ENCODE data around the gene MEST. TPM values are rescaled to one million over a fixed set of nuclear protein-coding genes. Genes with fewer than 3 reads are reported as not detected.

Gene MEST
- total and polyA plus RNA-seq, 10 of the 15 experiments (the other 5 are each of a cell fraction or from before 2014, with no cell fraction given): 1.0 to 18.2 (median 8.2) TPM

DNA sequence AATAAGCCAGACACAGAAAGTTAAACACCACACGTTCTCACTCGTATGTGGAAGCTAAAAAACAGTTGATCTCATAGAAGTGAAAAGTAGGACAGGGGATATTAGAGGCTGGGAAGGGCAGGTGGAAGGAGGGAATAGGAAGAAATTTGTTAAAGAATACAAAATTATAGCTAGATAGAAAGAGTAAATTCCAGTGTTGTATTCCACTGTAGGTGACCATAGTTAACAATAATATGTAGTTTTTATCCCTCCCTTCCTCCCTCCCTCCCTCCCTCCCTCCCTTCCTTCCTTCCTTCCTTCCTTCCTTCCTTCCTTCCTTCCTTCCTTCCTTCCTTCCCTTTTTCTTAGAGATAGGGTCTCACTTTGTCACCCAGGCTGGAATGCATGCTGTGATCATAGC is 19.9 kb upstream of the MEST start:
- in situ Hi-C loops (cut with MboI) (no loop called here), intact Hi-C loops (cut with micrococcal nuclease; ENCODE audit: unreplicated experiment) (no loop called here)
- ChIA-PET POLR2A (no interaction called here), SMC1A (ENCODE audit: uncharacterized antibody, unreplicated experiment) (interaction anchor here (1.0 to 1.6 kb wide), 2 partner anchors 15 to 79 kb away, joined by 3 to 4 read pairs; no protein-coding TSS in a partner anchor), RAD21 (ENCODE audit: unreplicated experiment) (interaction anchor here (0.6 to 0.8 kb wide), 3 partner anchors 15 to 1254 kb away, joined by 3 read pairs; no protein-coding TSS in a partner anchor), CTCF (interaction anchor here (1.4 kb wide), 1 partner anchor 9 kb away, joined by 3 read pairs; no protein-coding TSS in a partner anchor)
- Histone ChIP-seq H3K27ac (ENCODE audit: control insufficient read depth, insufficient read depth) (no peak overlapping the region), H4K20me1 (ENCODE audit: control insufficient read depth, insufficient read depth) (no peaks in the 10 kb centered on the region), H3K36me3 (ENCODE audit: control insufficient read depth in 2 of 2, insufficient read depth in 2 of 2, low read length in 1 of 2) (no peaks in the 10 kb centered on the region), H3K9ac (ENCODE audit: control insufficient read depth, insufficient read depth, low read length) (no peak overlapping the region), H2AFZ (ENCODE audit: control insufficient read depth, low read depth, low read length) (no peak overlapping the region), H3K27me3 (replicated peaks in 1 of 2; ENCODE audit: control insufficient read depth in 2 of 2, insufficient read depth in 2 of 2, low read length in 1 of 2) (no peaks in the 10 kb centered on the region), H3K9me3 (replicated peaks; ENCODE audit: control insufficient read depth, insufficient read depth, low read length) (no peaks in the 10 kb centered on the region), H3K4me1 (ENCODE audit: control insufficient read depth, insufficient read depth, low read length) (peaks cover 10% of the 10 kb centered on the region; the same call in 1 of the 2 replicates), H3K4me3 (no peak overlapping the region), H3K4me2 (ENCODE audit: control insufficient read depth, insufficient read depth) (no peak overlapping the region), H3K79me2 (ENCODE audit: control insufficient read depth, insufficient read depth, low read length) (no peaks in the 10 kb centered on the region)
- no TSS peak for BruUV-seq (replicated peaks)
- DNase-seq (ENCODE audit: low read depth, low spot score): no peak
- TF ChIP-seq TCF12 (IDR thresholded peaks at IDR 0.05; ENCODE audit: low read depth, low read length): no peak
- no peak for TF ChIP-seq NFYB (IDR thresholded peaks at IDR 0.05; ENCODE audit: insufficient read depth, low read depth, low read length)
- no peak for FAIRE-seq
- WGBS (ENCODE audit: insufficient coverage, insufficient replicate concordance, low lambda C conversion rate, missing lambda C conversion rate): 83% methylated on average over 2 of the region's 2 CpGs
- no peak for ATAC-seq

DNA sequence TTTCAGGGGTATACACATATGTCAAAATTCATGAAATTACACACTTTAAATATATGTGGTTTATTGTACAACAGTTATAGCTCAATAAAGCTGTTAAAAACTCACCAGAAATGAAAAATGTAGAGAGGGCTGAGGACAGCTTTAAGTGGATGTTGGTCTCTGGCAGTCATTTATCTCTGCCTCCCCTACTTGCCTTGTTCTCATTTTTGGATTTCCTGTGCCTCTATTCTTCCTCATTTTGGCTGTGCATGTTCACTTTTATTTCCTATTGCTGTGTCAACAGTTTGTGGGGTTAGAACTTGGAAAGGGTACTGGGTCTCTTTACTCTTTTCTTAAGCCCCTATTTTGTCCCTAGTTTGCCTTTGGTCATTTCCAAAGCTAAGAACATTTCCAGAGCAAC is 18.6 kb upstream of the MEST start:
- ChIA-PET CTCF (no interaction called here), RAD21 (ENCODE audit: unreplicated experiment) (interaction anchor here (1.5 kb wide), 1 partner anchor 10 kb away, joined by 3 read pairs; no protein-coding TSS in a partner anchor), POLR2A (no interaction called here)
- TF ChIP-seq, protein P1, sequence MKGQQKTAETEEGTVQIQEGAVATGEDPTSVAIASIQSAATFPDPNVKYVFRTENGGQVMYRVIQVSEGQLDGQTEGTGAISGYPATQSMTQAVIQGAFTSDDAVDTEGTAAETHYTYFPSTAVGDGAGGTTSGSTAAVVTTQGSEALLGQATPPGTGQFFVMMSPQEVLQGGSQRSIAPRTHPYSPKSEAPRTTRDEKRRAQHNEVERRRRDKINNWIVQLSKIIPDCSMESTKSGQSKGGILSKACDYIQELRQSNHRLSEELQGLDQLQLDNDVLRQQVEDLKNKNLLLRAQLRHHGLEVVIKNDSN (IDR thresholded peaks at IDR 0.05; ENCODE audit: borderline replicate concordance, extremely low read length, insufficient read depth, low read depth, low read length): no peak
- TF ChIP-seq ZBTB40 (IDR thresholded peaks at IDR 0.05; ENCODE audit: borderline replicate concordance): no peak
- TF ChIP-seq EP300 (IDR thresholded peaks at IDR 0.05; ENCODE audit: borderline replicate concordance in 1 of 2, control insufficient read depth in 1 of 2, low read depth in 2 of 2, low read length in 2 of 2): no peak
- TF ChIP-seq, protein P2, sequence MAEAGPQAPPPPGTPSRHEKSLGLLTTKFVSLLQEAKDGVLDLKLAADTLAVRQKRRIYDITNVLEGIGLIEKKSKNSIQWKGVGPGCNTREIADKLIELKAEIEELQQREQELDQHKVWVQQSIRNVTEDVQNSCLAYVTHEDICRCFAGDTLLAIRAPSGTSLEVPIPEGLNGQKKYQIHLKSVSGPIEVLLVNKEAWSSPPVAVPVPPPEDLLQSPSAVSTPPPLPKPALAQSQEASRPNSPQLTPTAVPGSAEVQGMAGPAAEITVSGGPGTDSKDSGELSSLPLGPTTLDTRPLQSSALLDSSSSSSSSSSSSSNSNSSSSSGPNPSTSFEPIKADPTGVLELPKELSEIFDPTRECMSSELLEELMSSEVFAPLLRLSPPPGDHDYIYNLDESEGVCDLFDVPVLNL (IDR thresholded peaks at IDR 0.05; ENCODE audit: low read depth, low read length): no peak
- TF ChIP-seq JUNB (IDR thresholded peaks at IDR 0.05): no peak
- no peak for TF ChIP-seq NFIC (IDR thresholded peaks at IDR 0.05; ENCODE audit: low read depth, low read length)
- no peak for TF ChIP-seq HDGF (IDR thresholded peaks at IDR 0.05)
- no peak for TF ChIP-seq STAT1 (conservative IDR thresholded peaks at IDR 0.05)
- TF ChIP-seq RUNX3 (IDR thresholded peaks at IDR 0.05; ENCODE audit: low read length): no peak

More for the DNA sequence above, 18.6 kb upstream of the MEST start:
- ATAC-seq: no peak
- no peak for FAIRE-seq
- Histone ChIP-seq H3K4me3 (no peak overlapping the region), H3K4me2 (ENCODE audit: control insufficient read depth, insufficient read depth) (no peak overlapping the region; the same call in 1 of the 2 replicates), H4K20me1 (ENCODE audit: control insufficient read depth, insufficient read depth) (no peaks in the 10 kb centered on the region), H3K27ac (ENCODE audit: control insufficient read depth, insufficient read depth) (no peak overlapping the region), H3K4me1 (ENCODE audit: control insufficient read depth, insufficient read depth, low read length) (peaks cover 11% of the 10 kb centered on the region; the same call in 1 of the 2 replicates), H3K79me2 (ENCODE audit: control insufficient read depth, insufficient read depth, low read length) (no peaks in the 10 kb centered on the region), H2AFZ (ENCODE audit: control insufficient read depth, low read depth, low read length) (no peak overlapping the region; the same call in 1 of the 2 replicates), H3K36me3 (ENCODE audit: control insufficient read depth in 2 of 2, insufficient read depth in 2 of 2, low read length in 1 of 2) (no peaks in the 10 kb centered on the region), H3K27me3 (replicated peaks in 1 of 2; ENCODE audit: control insufficient read depth in 2 of 2, insufficient read depth in 2 of 2, low read length in 1 of 2) (no peaks in the 10 kb centered on the region), H3K9me3 (replicated peaks; ENCODE audit: control insufficient read depth, insufficient read depth, low read length) (no peaks in the 10 kb centered on the region), H3K9ac (ENCODE audit: control insufficient read depth, insufficient read depth, low read length) (no peak overlapping the region)
- BruUV-seq (replicated peaks): no TSS peak
- intact Hi-C loops (cut with micrococcal nuclease; ENCODE audit: unreplicated experiment) (no loop called here), in situ Hi-C loops (cut with MboI) (no loop called here)
- SMC1A ChIA-PET (ENCODE audit: uncharacterized antibody, unreplicated experiment): interaction anchor here (1.1 to 1.6 kb wide), 3 partner anchors 10 to 16 kb away, joined by 4 to 7 read pairs (median 4); no protein-coding TSS in a partner anchor
- DNase-seq (ENCODE audit: low read depth, low spot score): no peak

Data from GM12878 (cell line).